Body of pancreas (tissue), 4 donors: ENCODE data around the gene ERMP1.

Experiments
- CTCF ChIP-seq, 7 experiments: fragments of 450-650 bp in 4 of 7; fragments of 200-600 bp in 3 of 7; sonication (generic) in 3 of 7; IDR thresholded peaks; one replicate each; pipeline ENCODE4 v1.5.1; 2016 to 2019; ENCODE audit warnings: antibody characterized with exemption in 7 of 7
- POLR2A ChIP-seq, 3 donors: fragments of 450-650 bp; IDR thresholded peaks; one replicate each; pipeline ENCODE4 v1.6.1; 2016; ENCODE audit warnings: antibody characterized with exemption in 3 of 3, mild to moderate bottlenecking in 2 of 3

DNA sequence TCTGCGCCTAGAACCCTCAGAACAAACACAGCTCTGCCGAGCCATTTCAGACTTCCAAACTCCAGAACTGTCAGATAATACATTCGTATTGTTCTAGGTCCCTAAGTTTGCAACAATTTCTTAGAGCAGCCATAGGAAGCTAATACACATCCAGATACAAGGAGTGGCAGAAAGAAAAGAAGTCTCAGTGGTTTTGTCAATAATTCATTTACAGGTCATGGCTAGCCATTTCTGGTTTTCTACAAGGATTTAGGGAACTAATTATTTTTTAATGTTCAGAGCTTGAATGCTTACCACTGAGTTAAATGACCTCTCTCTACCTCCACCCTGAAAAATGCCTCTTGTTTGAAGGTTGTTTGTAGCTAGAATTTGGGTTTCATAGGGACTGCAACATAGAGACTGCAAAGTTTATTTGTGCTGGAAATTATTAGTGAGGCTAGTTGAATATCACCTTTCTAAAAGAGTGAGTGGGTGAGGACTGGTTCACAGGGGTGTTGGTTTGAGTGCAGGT is 15.5 kb upstream of the ERMP1 start:
- TF ChIP-seq CTCF (IDR thresholded peaks at IDR 0.05) = no peak
- no peak for TF ChIP-seq POLR2A (IDR thresholded peaks at IDR 0.05)
